Osteocyte (in vitro differentiated cells): Measurements from ENCODE around the gene JAK1. TPM values are rescaled to one million over a fixed set of nuclear protein-coding genes. Genes with fewer than 3 reads are reported as not detected.

Source experiments
- DNase-seq: peaks from one replicate; pipeline ENCODE4 v3.0.0; 2021; ENCODE audit warnings: mixed read lengths; ENCODE audit not compliant: unreplicated experiment; ENCODE audit errors: extremely low spot score
- H3K27ac Mint-ChIP-seq: one replicate; pipeline ENCODE4 v1.8.0; 2021; ENCODE audit warnings: mild to moderate bottlenecking, mixed read lengths; ENCODE audit not compliant: unreplicated experiment
- H3K27me3 Mint-ChIP-seq: one replicate; pipeline ENCODE4 v1.8.0; 2021; ENCODE audit warnings: mixed read lengths; ENCODE audit not compliant: unreplicated experiment
- H3K36me3 Mint-ChIP-seq: one replicate; pipeline ENCODE4 v1.8.0; 2021; ENCODE audit warnings: mixed read lengths; ENCODE audit not compliant: unreplicated experiment
- H3K4me1 Mint-ChIP-seq: one replicate; pipeline ENCODE4 v1.8.0; 2021; ENCODE audit warnings: mixed read lengths; ENCODE audit not compliant: unreplicated experiment
- H3K4me3 Mint-ChIP-seq: one replicate; pipeline ENCODE4 v1.8.0; 2021; ENCODE audit warnings: mild to moderate bottlenecking, moderate library complexity, mixed read lengths; ENCODE audit not compliant: unreplicated experiment
- H3K9me3 Mint-ChIP-seq: one replicate; pipeline ENCODE4 v1.8.0; 2021; ENCODE audit warnings: mixed read lengths; ENCODE audit not compliant: unreplicated experiment
- total RNA-seq: library from RNA; stranded (reverse); gene quantifications from 2 replicates; pipeline ENCODE4 v1.2.1, GENCODE V29; 2021
- TF ChIP-seq, protein P1 (sequence below): fragments of 200-600 bp; sonication (generic); IDR thresholded peaks from 2 replicates; pipeline ENCODE4 v1.5.0; 2021; ENCODE audit warnings: antibody characterized with exemption, mild to moderate bottlenecking, moderate library complexity

The JAK1 gene
- total RNA-seq, 1 donor from 2014 or later: 103 TPM

DNA sequence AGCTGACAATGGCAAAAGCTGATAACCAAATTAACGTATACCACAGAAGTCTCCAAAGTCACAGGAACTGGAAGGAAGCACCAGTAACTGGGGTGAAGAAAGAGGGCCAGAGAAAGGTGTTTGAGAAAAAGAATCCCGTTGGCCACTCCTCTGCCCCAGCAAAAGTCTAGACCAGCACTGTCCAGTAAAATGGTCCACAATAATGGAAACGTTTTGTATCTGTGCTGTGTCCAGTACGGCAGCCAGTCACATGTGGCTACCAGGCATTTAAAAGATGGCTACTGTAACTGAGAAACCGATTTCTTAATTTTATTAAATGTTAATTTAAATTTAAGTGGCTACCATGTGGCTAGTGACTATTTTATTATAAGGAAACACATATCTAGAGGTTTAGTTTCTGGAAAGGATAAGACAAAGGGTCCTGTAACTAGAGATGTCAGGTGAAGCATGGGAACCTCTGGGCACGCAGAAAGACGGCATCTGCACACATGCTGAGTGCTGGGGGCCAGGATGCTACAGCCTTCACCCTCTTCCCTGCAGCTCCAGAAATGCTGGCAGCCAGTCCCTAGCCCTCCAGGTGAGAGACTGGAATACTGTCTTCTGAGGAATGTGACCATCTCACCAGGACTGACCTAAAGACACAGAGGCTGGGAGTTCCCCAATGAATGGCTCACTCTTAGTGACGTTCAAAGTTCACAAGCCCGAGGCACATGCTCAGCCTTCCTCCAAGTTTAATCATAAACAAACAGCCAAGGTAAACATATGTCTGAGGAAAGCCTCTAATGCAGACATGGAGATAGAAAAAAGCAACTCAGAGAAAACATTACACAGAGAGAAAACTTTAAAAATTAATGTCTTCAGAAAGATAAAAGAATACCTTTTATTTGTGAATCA is 50.7 kb downstream of the JAK1 start:
- Mint-ChIP-seq H3K9me3 (no peaks in the 10 kb centered on the region), H3K27ac (peak overlapping the region; percentile 90), H3K4me3 (no peak overlapping the region), H3K27me3 (no peaks in the 10 kb centered on the region), H3K36me3 (no peaks in the 10 kb centered on the region), H3K4me1 (peaks cover 70% of the 10 kb centered on the region)
- TF ChIP-seq, protein P1, sequence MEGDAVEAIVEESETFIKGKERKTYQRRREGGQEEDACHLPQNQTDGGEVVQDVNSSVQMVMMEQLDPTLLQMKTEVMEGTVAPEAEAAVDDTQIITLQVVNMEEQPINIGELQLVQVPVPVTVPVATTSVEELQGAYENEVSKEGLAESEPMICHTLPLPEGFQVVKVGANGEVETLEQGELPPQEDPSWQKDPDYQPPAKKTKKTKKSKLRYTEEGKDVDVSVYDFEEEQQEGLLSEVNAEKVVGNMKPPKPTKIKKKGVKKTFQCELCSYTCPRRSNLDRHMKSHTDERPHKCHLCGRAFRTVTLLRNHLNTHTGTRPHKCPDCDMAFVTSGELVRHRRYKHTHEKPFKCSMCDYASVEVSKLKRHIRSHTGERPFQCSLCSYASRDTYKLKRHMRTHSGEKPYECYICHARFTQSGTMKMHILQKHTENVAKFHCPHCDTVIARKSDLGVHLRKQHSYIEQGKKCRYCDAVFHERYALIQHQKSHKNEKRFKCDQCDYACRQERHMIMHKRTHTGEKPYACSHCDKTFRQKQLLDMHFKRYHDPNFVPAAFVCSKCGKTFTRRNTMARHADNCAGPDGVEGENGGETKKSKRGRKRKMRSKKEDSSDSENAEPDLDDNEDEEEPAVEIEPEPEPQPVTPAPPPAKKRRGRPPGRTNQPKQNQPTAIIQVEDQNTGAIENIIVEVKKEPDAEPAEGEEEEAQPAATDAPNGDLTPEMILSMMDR: no peak
- no peak for DNase-seq

DNA sequence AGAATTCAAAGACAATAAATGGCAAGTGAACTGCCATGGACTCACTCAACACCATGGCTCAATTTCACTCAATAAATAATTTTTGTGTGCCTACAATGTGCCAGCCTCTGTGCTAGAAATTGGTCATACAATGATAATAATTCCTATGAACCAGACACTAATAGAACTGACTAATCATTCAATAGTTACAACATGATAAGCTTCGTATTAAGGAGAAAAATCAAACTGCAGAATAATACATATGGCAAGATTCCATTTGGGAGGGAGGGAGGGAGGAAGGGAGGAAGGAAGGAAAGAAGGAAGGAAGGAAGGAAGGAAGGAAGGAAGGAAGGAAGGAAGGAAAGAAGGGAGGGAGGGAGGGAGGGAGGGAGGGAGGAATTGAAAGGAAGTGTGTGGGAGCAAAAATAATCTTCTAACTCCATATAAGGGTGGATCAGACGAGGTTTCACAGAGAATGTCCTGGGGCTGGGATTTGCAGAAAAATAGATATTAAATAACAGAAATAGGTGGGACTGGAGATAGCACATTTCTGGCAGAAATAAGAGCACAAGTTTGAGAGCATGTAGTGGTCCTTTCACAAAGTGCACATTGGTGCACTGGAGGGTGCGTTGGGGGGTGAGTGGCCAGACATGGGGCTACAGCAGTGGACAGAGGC is 52.9 kb downstream of the JAK1 start:
- Mint-ChIP-seq H3K36me3 (no peaks in the 10 kb centered on the region), H3K4me1 (peaks cover 64% of the 10 kb centered on the region), H3K27me3 (no peaks in the 10 kb centered on the region), H3K27ac (peak overlapping the region; percentile 54), H3K4me3 (no peak overlapping the region), H3K9me3 (no peaks in the 10 kb centered on the region)
- TF ChIP-seq, protein P1: no peak
- DNase-seq: no peak

DNA sequence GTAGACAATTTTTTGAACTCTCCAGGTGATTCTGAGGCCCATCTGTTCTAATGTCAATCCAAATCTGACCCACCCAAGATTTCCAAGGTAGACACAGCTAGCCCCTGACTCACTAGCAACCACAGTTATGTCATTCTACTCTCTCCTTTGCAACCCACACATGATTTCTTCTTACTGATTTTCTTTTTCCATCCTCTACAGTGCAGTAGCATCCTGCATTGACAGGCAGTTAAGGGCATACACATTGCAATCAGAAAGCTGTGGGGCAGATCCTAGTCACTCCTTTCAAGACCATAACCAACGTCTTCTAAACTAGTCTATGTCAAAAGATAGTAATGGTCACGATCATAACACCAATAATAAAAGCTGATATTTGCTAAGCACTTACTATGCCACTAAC is 54.2 kb downstream of the JAK1 start:
- no peaks in the 10 kb centered on the region for H3K36me3 Mint-ChIP-seq
- H3K9me3 Mint-ChIP-seq: no peaks in the 10 kb centered on the region
- TF ChIP-seq, protein P1: no peak
- no peak for DNase-seq
- no peak overlapping the region for H3K4me3 Mint-ChIP-seq
- H3K27ac Mint-ChIP-seq: no peak overlapping the region
- no peaks in the 10 kb centered on the region for H3K27me3 Mint-ChIP-seq
- H3K4me1 Mint-ChIP-seq: peaks cover 57% of the 10 kb centered on the region

DNA sequence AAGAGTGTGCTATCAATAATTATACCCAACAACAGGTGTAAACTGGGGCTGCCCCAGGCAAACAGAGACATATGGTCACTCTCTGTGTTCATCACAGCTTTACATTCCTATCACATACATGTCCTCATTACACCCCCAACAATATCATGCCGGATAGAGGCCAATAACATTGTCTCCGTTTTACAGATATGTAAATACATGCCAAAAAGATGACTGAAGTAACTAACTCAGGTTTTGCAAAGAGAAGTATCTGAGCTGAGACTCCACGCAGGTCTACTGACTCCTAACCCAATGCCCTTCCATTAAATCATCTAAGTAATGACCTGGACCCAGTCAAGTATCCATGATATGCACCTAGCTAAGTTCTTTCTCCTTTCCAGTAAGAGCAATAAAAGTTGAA is 55.0 kb downstream of the JAK1 start:
- no peak overlapping the region for H3K27ac Mint-ChIP-seq

More for the DNA sequence above, 55.0 kb downstream of the JAK1 start:
- Mint-ChIP-seq H3K4me3 (no peak overlapping the region), H3K27me3 (no peaks in the 10 kb centered on the region), H3K4me1 (peaks cover 56% of the 10 kb centered on the region), H3K9me3 (no peaks in the 10 kb centered on the region), H3K36me3 (no peaks in the 10 kb centered on the region)
- TF ChIP-seq, protein P1: no peak
- no peak for DNase-seq
